Tibial nerve (tissue), 3 donors: ENCODE results near the gene NCAPG2.

Source experiments
- CTCF ChIP-seq, 5 experiments: fragments of 200-600 bp in 3 of 5; fragments of 450-650 bp in 2 of 5; sonication (generic) in 3 of 5; IDR thresholded peaks; one replicate each; pipeline ENCODE4 v1.5.1; 2016 to 2019; ENCODE audit warnings: antibody characterized with exemption in 5 of 5, mild to moderate bottlenecking in 3 of 5, moderate library complexity in 2 of 5
- POLR2A ChIP-seq, 2 donors: fragments of 450-650 bp; IDR thresholded peaks; one replicate each; pipeline ENCODE4 v1.6.1; 2017; ENCODE audit warnings: antibody characterized with exemption in 2 of 2, mild to moderate bottlenecking in 2 of 2, moderate library complexity in 2 of 2

- TF ChIP-seq CTCF (IDR thresholded peaks at IDR 0.05) (no peak), POLR2A (IDR thresholded peaks at IDR 0.05) (no peak)
Observed at GRCh38 chr7:158664406-158664805, 40.2 kb downstream of the NCAPG2 start.
